Measurements from ENCODE around the gene HSPB7. TPM values are rescaled to one million over a fixed set of nuclear protein-coding genes. Genes with fewer than 3 reads are reported as not detected.
"Not testable (repeated sequence)": the region's sequence is repeated elsewhere in the genome, so short reads cannot be mapped to it uniquely, and the experiment has no call there.

HSPB7 gene
- total RNA-seq, 1 donor from 2014 or later, result 1.6 TPM

- peak; percentile 79 for ATAC-seq
Measured at GRCh38 chr1:16006552-16007485, 11.0 kb downstream of the HSPB7 start.

- ATAC-seq, result no peak
Measured at GRCh38 chr1:16006010-16006409, 11.8 kb downstream of the HSPB7 start.

GRCh38 chr1:16005597-16005996 lies 12.2 kb downstream of the HSPB7 start:
- ATAC-seq, result no peak

DNA sequence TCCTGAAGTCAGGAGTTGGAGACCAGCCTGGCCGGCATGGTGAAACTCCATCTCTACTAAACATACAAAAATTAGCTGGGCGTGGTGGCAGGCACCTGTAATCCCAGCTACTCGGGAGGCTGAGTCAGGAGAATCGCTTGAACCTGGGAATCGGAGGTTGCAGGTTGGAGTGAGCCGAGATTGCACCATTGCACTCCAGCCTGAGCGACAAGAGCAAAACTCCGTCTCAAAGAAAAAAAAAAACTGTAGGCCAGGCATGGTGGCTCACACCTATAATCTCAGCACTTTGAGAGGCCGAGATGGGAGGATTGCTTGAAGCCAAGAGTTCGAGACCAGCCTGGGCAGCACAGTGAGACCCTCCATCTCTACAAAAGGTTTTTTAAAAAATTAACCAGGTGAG lies 16.6 kb downstream of the HSPB7 start:
- ATAC-seq, result not testable (repeated sequence)

GRCh38 chr1:15998929-15999328 lies 18.9 kb downstream of the HSPB7 start:
- no peak for ATAC-seq

- no peak for ATAC-seq
Measured at GRCh38 chr1:15997637-15998280, 20.1 kb downstream of the HSPB7 start.

- no peak for ATAC-seq
Measured at GRCh38 chr1:15997076-15997585, 20.7 kb downstream of the HSPB7 start.

GRCh38 chr1:15994590-15995351 lies 23.1 kb downstream of the HSPB7 start:
- ATAC-seq, result peak; percentile 77

DNA sequence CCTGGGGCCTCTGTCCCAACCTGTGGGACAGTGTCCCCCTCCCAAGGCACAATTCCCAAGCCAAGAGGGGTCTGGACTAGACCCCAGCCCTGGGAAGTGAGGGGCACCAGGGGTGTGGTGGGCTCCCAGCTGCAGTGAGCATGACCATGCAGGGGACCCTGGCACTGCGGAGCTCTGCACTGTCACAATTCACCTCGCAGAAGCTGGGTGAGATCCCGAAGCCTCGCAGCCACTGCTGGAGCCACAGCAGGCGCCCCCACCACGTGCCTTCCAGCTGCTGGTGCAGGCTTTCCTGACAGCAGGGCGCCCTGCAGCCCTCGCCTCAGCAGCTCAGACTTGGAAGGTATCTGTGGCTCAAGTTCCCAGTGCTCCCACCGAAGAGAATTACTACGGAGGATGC lies 23.8 kb downstream of the HSPB7 start:
- no peak for ATAC-seq

DNA sequence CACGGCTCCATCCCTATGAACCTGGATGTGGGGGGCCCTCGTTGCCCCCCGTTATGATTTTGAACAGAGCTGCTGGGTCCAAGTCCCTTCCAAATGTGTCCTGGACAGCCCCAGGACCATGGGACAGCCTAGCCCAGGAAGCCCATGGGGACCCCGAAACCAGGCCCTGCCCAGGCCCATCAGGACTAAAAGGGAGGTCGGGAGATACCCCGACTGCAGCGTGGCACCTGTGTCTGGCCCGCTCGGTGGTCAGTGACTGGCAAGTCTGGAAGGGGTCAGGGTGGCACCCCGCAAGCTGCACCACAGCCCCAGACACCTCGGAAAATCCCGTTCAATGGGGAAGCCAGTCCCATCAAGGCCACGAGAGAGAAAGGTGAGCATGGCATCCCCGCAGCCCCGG lies 24.2 kb downstream of the HSPB7 start:
- no peak for ATAC-seq

- no peak for ATAC-seq
Measured at GRCh38 chr1:15992582-15993500, 25.0 kb downstream of the HSPB7 start.

DNA sequence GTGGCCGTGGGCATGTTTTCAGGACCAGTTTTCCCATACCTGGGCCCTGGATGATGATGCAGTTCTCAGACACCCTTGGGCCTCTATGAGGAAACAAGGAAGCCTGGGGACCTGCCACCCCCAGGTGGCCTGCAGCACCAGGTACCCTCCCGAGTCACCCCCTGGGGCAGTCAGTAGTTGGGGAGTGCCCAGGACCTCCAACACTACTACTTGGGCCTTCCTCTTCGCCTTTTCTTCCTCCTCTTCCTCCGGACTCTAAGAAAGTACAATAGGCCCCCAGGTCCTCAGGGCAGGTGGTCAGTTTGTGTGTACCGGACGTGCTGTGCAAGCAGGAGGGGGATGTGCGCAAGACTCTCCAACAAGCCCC lies 25.7 kb downstream of the HSPB7 start:
- no peak for ATAC-seq

DNA sequence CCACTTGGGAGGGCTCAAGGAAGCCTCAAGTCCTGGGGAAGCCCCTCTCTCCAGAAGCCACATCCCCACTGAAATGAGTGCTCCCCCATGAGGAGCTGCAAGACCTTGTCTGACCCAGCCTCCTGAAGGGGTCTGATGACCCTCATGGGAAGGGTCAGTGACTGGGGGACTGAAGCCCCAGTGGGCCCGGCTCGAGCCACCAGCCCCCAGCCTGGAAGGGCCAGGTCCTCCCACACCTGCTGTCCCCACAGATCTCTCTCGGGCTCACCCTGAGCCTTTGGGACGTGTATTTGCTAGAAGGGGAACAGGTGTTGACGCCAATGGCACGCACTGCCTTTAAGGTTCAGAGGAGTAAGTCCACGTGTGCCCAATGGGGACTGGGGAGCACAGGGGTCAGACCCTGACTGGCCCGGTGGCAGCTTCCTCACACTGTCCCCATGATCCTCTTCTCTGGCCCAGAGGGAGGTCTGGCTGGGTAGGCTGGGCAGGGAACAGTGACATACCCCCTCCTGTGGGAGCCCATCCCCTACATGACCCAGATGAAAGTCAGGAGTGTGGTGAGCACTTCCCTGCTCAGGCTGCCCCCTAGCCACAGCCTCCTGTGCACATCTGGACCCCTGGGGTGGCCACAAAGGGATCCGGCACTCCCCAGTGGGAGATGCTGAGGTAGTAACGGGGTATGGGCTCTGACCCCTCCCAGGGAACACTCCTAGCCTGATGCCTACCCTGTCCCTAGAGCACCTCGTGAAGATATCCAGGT lies 26.2 kb downstream of the HSPB7 start:
- no peak for ATAC-seq

GRCh38 chr1:15989776-15990175 lies 28.1 kb downstream of the HSPB7 start:
- ATAC-seq, result no peak

DNA sequence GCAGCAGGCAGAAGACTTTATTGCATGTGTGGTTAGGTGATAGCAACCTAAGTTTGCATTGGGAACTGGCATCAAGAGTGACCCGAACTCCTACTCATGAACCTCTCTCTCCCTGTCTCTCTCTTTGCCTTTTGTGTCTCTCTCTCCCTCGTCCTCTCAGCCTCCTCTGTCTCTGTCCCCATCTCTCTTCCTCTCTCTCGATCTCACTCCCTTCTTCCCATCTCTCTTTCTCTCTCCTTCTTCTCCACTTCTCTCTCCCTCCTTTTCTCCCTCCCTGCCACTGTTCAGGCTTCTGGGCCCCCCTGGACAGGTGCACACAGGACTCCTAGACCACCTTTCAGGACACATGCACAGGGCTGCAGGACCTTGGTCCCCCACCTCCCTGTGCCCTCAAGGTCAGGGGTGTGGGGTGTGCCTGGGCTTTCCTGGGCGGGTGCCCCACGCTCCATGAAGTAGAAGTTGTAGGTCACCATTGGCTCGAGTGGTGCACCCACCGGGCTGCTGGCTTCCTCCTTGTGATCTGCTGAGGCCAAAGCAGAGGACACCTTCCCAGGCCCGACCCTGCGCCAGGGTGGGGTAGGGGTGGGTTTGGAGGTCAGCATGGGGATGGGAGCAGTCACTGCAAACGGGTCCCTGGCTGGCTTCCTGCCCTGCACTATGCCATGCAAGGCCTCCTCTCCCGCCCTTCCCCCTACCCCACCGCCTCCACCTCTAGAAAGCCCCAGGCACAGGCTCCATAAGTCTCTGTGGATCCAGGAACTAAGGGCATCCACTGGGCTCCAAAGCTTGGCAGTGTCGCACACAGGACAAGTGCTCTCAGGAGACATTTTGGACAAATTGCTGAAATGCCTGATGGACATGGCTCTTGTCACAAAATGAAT lies 28.7 kb downstream of the HSPB7 start:
- ATAC-seq, result peak; percentile 9

GRCh38 chr1:15985611-15986297 lies 32.1 kb downstream of the HSPB7 start:
- no peak for ATAC-seq

DNA sequence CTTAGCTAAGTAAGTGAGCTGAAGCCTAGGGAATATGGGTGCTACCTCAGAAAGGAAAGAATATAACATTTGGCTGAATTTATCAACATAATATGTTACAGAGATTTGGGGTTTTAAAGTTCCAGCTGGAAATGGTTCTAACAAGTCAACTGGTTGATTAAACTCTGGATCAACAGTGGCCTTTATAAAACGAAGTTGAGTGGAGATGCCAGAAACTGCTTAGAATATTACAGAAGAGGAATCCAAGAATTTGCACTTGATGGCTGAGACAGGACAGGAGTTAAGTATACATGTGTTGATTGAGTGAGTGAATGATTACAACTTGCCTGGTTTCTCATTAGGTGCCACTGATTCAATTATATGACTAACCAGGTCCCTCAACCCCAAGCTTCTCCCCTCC lies 34.6 kb downstream of the HSPB7 start:
- ATAC-seq, result no peak

DNA sequence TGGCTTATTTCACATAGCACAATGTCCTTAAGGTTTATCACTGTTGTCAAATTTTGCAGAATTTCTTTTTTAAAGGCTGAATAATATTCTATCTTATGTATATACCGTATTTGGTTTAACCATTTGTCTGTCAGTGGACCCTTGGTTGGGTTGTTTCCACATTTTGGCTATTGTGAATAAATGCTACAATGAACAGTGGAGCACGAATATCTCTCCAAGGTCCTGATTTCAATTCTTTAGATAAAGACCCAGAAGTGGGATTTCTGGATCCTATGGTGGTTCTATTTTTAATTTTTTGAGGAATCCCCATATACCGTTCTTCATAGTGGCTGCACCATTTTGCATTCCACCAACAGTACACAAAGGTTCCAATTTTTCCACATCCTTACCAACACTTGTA lies 36.2 kb downstream of the HSPB7 start:
- no peak for ATAC-seq

GRCh38 chr1:15977947-15978346 lies 39.9 kb downstream of the HSPB7 start:
- not testable (repeated sequence) for ATAC-seq
